Prostate gland (tissue), 2 donors: Measurements from ENCODE around the gene IGSF9. TPM values are rescaled to one million over a fixed set of nuclear protein-coding genes. Genes with fewer than 3 reads are reported as not detected.

Experiments used
- DNase-seq: peaks from one replicate; pipeline ENCODE4 v3.0.0-alpha.2; 2019; ENCODE audit warnings: low spot score
- H3K27ac ChIP-seq, 2 donors: fragments of 200-600 bp; sonication (generic); 2 replicates each; pipeline ENCODE4 v1.5.1; 2017 to 2019
- H3K27me3 ChIP-seq: fragments of 200-600 bp; sonication (generic); replicated peaks from 2 replicates; pipeline ENCODE4 v1.5.1; 2019; ENCODE audit not compliant: insufficient read depth
- H3K36me3 ChIP-seq, 2 donors: fragments of 200-600 bp; sonication (generic); 1 replicate in 1 of 2; 2 replicates in 1 of 2; pipeline versions ENCODE4 v1.5.1 to v1.8.1; 2017 to 2019
- H3K4me1 ChIP-seq: fragments of 200-600 bp; sonication (generic); replicated peaks from 2 replicates; pipeline ENCODE4 v1.5.1; 2019
- H3K4me3 ChIP-seq, 2 donors: fragments of 200-600 bp; sonication (generic); 2 replicates each; pipeline ENCODE4 v1.5.1; 2017 to 2019
- H3K9me3 ChIP-seq: fragments of 200-600 bp; sonication (generic); 2 replicates; pipeline ENCODE4 v1.5.1; 2017
- POLR2A ChIP-seq: fragments of 450-650 bp; IDR thresholded peaks from one replicate; pipeline ENCODE4 v1.6.1; 2016; ENCODE audit warnings: antibody characterized with exemption, mild to moderate bottlenecking
- POLR2AphosphoS5 ChIP-seq: sonication (generic); formaldehyde crosslinking; IDR thresholded peaks from one replicate; pipeline ENCODE4 v1.6.1; 2017; ENCODE audit warnings: antibody characterized with exemption
- WGBS: methylation state at CpG from one replicate; pipeline ENCODE4 v1.1.5; 2018; 5-methylcytosine and 5-hydroxymethylcytosine counted together
- intact Hi-C: fragments of 100-400 bp; cut with DNase I; formaldehyde crosslinking; loops from one replicate; pipeline ENCODE4 v1.14.2; 2022
- total RNA-seq, 2 donors: library from RNA; depleted of rRNA; stranded (reverse); fragments of >200 nt; gene quantifications; one replicate each; pipeline ENCODE4 v1.1.0, GENCODE V29; 2016
- TF ChIP-seq, protein P1 (sequence below), 4 experiments: fragments of 200-600 bp in 2 of 4; fragments of 450-650 bp in 2 of 4; sonication (generic) in 2 of 4; IDR thresholded peaks; 1 replicate in 3 of 4; 2 replicates in 1 of 4; pipeline ENCODE4 v1.5.1; 2016 to 2019; ENCODE audit warnings: antibody characterized with exemption in 4 of 4, mild to moderate bottlenecking in 2 of 4, moderate library complexity in 2 of 4

IGSF9 gene
- total RNA-seq, 2 donors from 2014 or later, result 7.6 to 17.3 TPM

DNA sequence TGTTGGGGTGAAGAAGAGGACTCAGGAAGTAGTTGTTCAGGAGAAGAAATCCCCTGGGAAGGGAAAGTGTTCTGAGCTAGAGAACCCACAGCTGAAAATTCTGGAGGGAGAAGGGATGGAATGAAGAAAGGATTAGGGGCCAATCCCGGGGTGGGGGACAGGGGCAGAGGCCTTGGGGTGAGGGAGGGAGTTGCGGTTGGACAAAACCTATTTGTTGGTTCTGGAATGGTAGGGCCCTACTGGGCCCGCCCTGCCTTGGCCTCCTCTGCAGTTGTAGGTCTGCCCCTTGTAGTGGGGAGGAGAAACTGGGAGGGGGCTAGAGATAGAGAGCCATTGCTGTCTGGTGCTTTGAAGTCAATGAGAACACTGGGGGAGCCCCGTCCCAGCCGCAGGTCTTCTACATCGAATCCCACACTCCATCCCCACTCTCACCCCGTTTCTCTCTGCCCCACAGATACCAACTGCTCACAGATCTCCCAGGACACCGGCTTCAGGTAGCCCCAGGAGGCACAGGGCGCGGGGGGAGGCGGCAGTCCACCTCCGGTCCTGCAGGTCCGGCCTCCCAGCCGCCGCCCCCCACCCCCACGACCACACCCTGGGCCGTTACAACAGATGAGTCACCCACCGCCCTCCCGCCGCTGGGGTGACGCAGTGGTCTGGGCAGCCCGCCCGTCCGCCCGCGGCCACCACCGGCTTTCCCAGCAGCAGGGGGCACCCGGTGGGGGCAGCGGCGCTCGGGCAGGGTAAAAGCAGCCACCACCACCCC is 21.2 kb downstream of the IGSF9 start:
- Histone ChIP-seq H3K36me3 (peaks cover 0 to 8% of the 10 kb centered on the region in 2 donors), H3K9me3 (no peaks in the 10 kb centered on the region), H3K4me3 (peak overlapping the region; percentile 53 to 66), H3K4me1 (peaks cover 17% of the 10 kb centered on the region), H3K27ac (peak overlapping the region; percentile 72 to 84), H3K27me3 (no peaks in the 10 kb centered on the region)
- TF ChIP-seq POLR2AphosphoS5 (peak; percentile 51), POLR2A (peak; percentile 70)
- TF ChIP-seq, protein P1, sequence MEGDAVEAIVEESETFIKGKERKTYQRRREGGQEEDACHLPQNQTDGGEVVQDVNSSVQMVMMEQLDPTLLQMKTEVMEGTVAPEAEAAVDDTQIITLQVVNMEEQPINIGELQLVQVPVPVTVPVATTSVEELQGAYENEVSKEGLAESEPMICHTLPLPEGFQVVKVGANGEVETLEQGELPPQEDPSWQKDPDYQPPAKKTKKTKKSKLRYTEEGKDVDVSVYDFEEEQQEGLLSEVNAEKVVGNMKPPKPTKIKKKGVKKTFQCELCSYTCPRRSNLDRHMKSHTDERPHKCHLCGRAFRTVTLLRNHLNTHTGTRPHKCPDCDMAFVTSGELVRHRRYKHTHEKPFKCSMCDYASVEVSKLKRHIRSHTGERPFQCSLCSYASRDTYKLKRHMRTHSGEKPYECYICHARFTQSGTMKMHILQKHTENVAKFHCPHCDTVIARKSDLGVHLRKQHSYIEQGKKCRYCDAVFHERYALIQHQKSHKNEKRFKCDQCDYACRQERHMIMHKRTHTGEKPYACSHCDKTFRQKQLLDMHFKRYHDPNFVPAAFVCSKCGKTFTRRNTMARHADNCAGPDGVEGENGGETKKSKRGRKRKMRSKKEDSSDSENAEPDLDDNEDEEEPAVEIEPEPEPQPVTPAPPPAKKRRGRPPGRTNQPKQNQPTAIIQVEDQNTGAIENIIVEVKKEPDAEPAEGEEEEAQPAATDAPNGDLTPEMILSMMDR (IDR thresholded peaks at IDR 0.05), result peak in 1 of 4 experiments; percentile 17
- WGBS, result 3% methylated on average over 16 of the region's 31 CpGs
- peak; percentile 85 for DNase-seq
- intact Hi-C loops, result loop anchor here (10.0 kb wide), 1 partner anchor 69 kb away; no protein-coding TSS in a partner anchor

DNA sequence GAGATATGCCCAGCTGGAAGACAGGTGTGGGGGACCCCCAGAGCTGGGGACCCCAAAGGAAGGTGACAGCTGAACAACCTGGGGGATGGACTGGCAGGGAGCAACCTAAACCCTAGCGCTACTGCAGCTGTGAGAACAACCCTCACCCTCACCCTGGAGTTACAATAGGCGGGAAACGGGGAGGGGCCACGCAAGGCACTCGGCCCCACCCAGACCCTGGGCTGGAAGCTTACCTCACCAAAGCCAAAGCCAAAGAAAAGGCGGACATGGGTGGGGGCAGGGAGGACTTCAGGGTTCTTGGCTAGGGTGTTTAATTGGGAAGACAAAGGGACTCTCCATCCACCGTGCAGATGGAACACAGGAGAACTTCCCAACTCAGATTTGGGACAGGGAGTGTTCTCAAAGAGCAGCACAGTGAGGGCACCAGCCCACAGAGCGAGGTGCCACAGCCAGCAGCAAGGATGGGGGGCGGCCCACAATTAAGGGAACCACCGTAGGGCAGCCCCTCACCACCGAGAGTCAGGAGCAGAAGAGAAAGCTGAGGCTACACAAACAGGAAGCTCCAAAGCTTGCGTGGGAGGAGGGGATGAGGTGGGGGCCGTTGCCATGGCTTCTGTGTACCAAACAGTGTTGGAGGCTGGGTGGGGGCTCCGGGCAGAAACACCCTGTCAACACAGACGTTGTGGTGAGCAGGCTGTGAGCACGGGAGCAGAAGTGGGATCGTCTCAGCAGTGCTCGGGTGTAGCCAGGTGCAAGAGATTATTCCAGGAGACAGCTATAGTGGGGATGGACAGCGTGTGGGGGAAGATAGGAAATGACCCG is 22.0 kb downstream of the IGSF9 start:
- TF ChIP-seq POLR2A, result peak; percentile 71
- TF ChIP-seq, protein P1 (IDR thresholded peaks at IDR 0.05), result no peak
- TF ChIP-seq POLR2AphosphoS5, result peak; percentile 4
- peaks cover 3 to 15% of the 10 kb centered on the region in 2 donors for H3K36me3 ChIP-seq
- peak overlapping the region; percentile 72 to 84 for H3K27ac ChIP-seq
- peak overlapping the region; percentile 53 to 66 for H3K4me3 ChIP-seq
- DNase-seq, result peak; percentile 71
- H3K27me3 ChIP-seq, result no peaks in the 10 kb centered on the region
- H3K9me3 ChIP-seq, result no peaks in the 10 kb centered on the region
- 5% methylated on average over 20 of the region's 20 CpGs for WGBS
- intact Hi-C loops, result loop anchor here (10.0 kb wide), 1 partner anchor 69 kb away; no protein-coding TSS in a partner anchor
- peaks cover 17% of the 10 kb centered on the region for H3K4me1 ChIP-seq

DNA sequence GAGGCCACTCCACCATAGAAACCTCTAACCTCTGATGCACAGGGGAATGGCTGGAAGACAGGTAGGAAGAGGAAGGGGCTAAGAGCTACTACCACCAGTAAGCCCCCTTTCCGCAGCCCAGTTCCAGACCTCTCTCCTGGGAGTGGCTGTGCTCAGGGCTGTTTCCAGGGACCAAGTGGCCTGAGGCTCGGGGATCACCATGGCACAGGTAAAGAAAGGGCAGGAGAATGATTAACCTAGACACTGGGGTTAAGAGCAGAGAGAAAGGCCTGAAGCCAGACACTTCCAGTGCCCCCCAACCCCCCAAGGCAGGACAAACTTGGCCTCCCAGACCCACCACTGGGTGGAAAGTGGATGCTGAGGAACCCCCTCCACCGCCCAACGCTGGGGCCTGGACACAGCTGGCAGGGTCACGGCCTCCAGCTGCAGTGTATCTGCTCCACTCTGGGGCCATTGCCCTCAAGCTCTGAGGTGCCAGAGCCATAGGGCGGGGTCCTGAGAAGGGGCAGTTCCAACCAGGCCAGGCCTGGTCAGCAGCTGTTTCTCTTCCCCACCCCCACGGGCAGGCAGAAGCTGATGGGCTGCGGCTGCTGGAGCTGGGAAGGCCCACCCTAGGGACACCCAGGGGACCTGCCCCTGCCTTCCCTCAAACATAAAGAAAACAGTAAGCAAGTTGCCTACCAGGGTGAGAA is 22.8 kb downstream of the IGSF9 start:
- TF ChIP-seq POLR2AphosphoS5 (no peak), POLR2A (no peak)
- TF ChIP-seq, protein P1 (IDR thresholded peaks at IDR 0.05), result no peak
- intact Hi-C loops, result loop anchor here (10.0 kb wide), 1 partner anchor 68 kb away; no protein-coding TSS in a partner anchor
- Histone ChIP-seq H3K36me3 (peaks cover 7 to 15% of the 10 kb centered on the region in 2 donors), H3K27ac (peak overlapping the region; percentile 72 to 84), H3K27me3 (no peaks in the 10 kb centered on the region), H3K9me3 (no peaks in the 10 kb centered on the region), H3K4me1 (peaks cover 17% of the 10 kb centered on the region), H3K4me3 (peak overlapping the region in 1 of 2 donors; percentile 66)
- no peak for DNase-seq
- 50% methylated on average over 6 of the region's 8 CpGs for WGBS

DNA sequence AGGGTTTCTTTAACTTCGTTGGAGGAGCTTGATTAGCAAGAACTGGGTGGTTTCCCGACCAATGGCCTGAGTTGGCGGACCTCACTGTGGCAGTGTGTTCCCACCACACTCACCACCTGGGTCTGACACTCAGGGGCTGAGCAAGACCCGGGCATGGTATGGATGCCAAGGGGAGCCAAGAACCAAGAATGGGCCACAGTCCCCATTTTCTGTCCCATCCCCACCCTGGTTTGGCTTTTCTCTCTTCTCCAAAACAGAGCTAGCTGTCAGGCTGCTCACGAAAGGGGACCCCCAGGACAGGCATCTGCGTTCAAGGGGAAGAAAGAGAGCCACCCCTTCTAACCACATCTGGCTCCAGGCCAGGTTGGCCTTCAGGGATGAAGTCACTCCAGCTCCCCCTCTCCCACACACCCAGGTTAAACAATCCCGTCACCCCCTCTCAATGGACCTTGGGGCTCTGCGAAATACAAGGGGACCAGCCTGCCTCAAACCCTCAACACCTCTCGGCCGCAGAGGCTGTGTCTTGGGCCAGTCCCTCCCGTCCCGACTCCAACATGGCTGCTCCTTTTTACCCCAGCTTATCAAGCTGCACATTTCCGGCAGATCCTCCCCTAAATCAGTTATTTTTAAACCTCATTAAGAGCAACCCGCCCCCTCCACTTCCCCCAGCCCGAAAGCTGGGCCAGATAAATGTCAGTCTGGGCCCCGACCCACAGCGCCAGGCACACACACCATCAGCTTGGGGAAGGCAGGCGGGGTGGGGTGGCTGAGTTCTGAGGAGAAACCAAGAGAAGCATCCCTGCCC is 23.5 kb downstream of the IGSF9 start:
- H3K27ac ChIP-seq, result peak overlapping the region; percentile 72 to 84
- peaks cover 7 to 15% of the 10 kb centered on the region in 2 donors for H3K36me3 ChIP-seq
- H3K9me3 ChIP-seq, result no peaks in the 10 kb centered on the region
- H3K27me3 ChIP-seq, result no peaks in the 10 kb centered on the region
- TF ChIP-seq POLR2AphosphoS5 (no peak), POLR2A (no peak)
- TF ChIP-seq, protein P1 (IDR thresholded peaks at IDR 0.05), result no peak
- no peak for DNase-seq
- 64% methylated on average over 18 of the region's 18 CpGs for WGBS
- H3K4me1 ChIP-seq, result peaks cover 17% of the 10 kb centered on the region
- no peak overlapping the region for H3K4me3 ChIP-seq
- intact Hi-C loops, result loop anchor here (10.0 kb wide), 1 partner anchor 67 kb away; no protein-coding TSS in a partner anchor
